ENCODE results near the gene KIAA0513.

DNA sequence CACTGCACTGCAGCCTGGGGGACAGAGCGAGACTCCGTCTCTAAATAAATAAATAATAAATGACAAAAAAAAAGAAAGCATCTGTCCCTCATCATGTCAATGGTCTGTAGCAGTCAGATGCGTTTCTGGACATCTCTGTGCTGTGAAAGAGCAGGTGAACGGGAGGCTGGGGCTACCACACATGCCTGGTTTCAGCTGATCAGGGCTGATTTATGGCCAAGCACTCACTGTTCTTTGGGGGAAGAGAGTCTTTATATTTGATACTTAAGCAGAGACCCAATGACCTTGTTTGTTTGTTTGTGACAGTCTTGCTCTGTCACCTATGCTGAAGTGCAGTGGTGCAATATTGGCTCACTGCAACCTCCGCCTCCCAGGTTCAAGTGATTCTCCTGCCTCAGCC, 17.5 kb downstream of the KIAA0513 start:
- TF ChIP-seq CTCF (IDR thresholded peaks at IDR 0.05) (no peak), EZH2 (IDR thresholded peaks at IDR 0.05) (no peak)

Measured in neural progenitor cell (in vitro differentiated cells).